PC-9 (cell line): ENCODE measurements around the gene AGBL4.

ENCODE experiments used
- EZH2 ChIP-seq: fragments of 200-600 bp; sonication (generic); IDR thresholded peaks from 2 replicates; pipeline ENCODE4 v1.8.0; 2017; ENCODE audit warnings: antibody characterized with exemption, low read depth
- TF ChIP-seq, protein P1 (sequence below): fragments of 200-600 bp; sonication (generic); conservative IDR thresholded peaks from 2 replicates; pipeline ENCODE4 v1.6.1; 2017; ENCODE audit warnings: mixed run types, antibody characterized with exemption, mild to moderate bottlenecking, moderate library complexity

DNA sequence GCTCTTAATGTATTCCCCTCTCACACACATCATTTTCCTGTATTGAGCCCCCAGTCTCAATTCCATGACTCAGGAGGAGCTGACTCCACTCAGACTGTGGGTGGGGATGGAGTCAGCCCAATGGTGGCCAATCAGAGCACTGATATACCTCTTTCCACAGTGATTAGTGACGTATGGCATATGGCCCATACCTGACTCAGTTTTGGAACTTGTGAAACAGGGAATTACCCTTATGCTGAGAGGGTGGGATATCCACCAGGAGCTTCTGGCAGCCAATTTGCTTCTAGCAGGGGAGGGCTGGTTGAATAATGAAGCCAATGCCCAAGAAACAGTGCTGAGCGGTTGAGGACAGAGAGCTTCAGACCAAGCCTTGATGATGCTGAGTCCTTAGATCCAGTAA lies 1465.4 kb downstream of the AGBL4 start:
- TF ChIP-seq, protein P1, sequence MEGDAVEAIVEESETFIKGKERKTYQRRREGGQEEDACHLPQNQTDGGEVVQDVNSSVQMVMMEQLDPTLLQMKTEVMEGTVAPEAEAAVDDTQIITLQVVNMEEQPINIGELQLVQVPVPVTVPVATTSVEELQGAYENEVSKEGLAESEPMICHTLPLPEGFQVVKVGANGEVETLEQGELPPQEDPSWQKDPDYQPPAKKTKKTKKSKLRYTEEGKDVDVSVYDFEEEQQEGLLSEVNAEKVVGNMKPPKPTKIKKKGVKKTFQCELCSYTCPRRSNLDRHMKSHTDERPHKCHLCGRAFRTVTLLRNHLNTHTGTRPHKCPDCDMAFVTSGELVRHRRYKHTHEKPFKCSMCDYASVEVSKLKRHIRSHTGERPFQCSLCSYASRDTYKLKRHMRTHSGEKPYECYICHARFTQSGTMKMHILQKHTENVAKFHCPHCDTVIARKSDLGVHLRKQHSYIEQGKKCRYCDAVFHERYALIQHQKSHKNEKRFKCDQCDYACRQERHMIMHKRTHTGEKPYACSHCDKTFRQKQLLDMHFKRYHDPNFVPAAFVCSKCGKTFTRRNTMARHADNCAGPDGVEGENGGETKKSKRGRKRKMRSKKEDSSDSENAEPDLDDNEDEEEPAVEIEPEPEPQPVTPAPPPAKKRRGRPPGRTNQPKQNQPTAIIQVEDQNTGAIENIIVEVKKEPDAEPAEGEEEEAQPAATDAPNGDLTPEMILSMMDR, result no peak
- no peak for TF ChIP-seq EZH2
